ENCODE data around the gene LRRC17. TPM values are rescaled to one million over a fixed set of nuclear protein-coding genes. Genes with fewer than 3 reads are reported as not detected.

The LRRC17 gene, protein sequence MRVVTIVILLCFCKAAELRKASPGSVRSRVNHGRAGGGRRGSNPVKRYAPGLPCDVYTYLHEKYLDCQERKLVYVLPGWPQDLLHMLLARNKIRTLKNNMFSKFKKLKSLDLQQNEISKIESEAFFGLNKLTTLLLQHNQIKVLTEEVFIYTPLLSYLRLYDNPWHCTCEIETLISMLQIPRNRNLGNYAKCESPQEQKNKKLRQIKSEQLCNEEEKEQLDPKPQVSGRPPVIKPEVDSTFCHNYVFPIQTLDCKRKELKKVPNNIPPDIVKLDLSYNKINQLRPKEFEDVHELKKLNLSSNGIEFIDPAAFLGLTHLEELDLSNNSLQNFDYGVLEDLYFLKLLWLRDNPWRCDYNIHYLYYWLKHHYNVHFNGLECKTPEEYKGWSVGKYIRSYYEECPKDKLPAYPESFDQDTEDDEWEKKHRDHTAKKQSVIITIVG
- total RNA-seq = 100 to 1,000 TPM in 1 of 7 donors, 10 to 100 TPM in 6; 32.2 to 145 (median 60.4) TPM
- polyA plus RNA-seq = 100 to 1,000 TPM in 1 of 2 donors, 10 to 100 TPM in 1; 34.4 to 102 TPM
- long read RNA-seq, donor 1, transcript LRRC17-202 (4 exons, 1,963 nt) = major isoform, 107 of 170 reads
- long read RNA-seq, donor 1, transcript LRRC17-201 (5 exons, 2,002 nt) = minor isoform, 6 of 170 reads
- long read RNA-seq, donor 1, partial matches to known transcripts = 53 of 170 reads
- long read RNA-seq, donor 1, other reads (novel, unspliced or antisense) = 4 of 170 reads
- long read RNA-seq, donor 2, transcript LRRC17-202 (4 exons, 1,963 nt) = major isoform, 14 of 47 reads
- long read RNA-seq, donor 2, partial matches to known transcripts = 27 of 47 reads
- long read RNA-seq, donor 2, other reads (novel, unspliced or antisense) = 0 of 47 reads
- long read RNA-seq, donor 3, transcript LRRC17-202 (4 exons, 1,963 nt) = major isoform, 28 of 30 reads
- long read RNA-seq, donor 3, partial matches to known transcripts = 0 of 30 reads
- long read RNA-seq, donor 3, other reads (novel, unspliced or antisense) = 1 of 30 reads

DNA sequence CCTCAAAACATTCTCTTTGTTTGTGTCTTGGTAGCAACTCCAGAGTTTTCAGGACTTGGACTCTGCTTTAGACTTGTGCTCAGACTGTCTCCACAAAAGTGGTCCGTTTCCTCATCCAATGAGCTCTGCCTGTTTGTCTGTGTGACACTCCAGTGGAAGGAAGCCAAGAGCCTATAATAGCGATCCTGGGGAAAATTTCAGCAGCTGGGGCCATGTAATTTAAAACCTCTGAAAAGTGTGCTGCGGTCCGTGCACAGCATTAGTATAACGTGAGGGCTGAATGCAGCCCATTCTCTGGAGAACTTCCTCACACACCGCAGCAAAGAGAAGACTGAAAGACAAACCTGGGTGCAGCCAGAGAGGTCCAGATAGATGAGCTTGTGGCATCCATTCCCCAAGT lies at the start of gene LRRC17:
LRRC17 (plus strand) TSS at position 259 of the 400 bp plus-strand sequence. CDS start 20,914 bp downstream, outside the sequence.
- DNase-seq = peak; percentile 50 to 65 (median 53)
- Histone ChIP-seq H3K9me3 (no peaks in the 10 kb centered on the region), H3K27me3 (no peaks in the 10 kb centered on the region), H3K27ac (peak within 1 kb of the TSS; percentile 65 to 82), H3K36me3 (no peaks in the 10 kb centered on the region), H3K4me3 (peak within 1 kb of the TSS; percentile 36), H3K4me1 (ENCODE audit: insufficient read depth) (peaks cover 6% of the 10 kb centered on the region)
- 0 to 4% (median 2%) methylated on average over 6 of the region's 6 CpGs for WGBS, 3 donors
- intact Hi-C loops (cut with DNase I) = loop anchor here in 1 of 4 donors (10.0 kb wide), 1 partner anchor 142 kb away; no protein-coding TSS in a partner anchor
- TF ChIP-seq POLR2A (IDR thresholded peaks at IDR 0.05) = no peak
- TF ChIP-seq, protein P1, sequence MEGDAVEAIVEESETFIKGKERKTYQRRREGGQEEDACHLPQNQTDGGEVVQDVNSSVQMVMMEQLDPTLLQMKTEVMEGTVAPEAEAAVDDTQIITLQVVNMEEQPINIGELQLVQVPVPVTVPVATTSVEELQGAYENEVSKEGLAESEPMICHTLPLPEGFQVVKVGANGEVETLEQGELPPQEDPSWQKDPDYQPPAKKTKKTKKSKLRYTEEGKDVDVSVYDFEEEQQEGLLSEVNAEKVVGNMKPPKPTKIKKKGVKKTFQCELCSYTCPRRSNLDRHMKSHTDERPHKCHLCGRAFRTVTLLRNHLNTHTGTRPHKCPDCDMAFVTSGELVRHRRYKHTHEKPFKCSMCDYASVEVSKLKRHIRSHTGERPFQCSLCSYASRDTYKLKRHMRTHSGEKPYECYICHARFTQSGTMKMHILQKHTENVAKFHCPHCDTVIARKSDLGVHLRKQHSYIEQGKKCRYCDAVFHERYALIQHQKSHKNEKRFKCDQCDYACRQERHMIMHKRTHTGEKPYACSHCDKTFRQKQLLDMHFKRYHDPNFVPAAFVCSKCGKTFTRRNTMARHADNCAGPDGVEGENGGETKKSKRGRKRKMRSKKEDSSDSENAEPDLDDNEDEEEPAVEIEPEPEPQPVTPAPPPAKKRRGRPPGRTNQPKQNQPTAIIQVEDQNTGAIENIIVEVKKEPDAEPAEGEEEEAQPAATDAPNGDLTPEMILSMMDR (IDR thresholded peaks at IDR 0.05) = no peak
- no peak for TF ChIP-seq EP300 (IDR thresholded peaks at IDR 0.05)

DNA sequence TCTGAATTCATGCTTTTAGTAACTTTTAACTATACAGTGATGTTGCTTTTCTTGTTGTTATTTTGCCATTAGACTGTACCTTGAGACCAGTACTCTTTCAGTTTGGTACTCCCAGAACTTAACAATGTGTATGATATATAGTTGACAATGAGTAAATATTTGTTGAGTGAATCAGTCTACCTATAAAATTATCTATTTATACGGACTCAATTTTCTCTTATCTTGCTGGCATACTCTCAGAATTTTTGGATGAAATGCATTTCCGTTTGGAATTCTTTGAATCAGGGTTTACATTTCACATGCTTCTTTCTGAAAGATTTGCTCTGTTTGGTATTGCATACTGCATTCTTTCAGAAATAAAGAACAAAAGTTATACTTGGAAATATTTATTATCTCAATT lies 47.8 kb upstream of the LRRC17 start:
- no peaks in the 10 kb centered on the region for H3K9me3 ChIP-seq
- no peak for DNase-seq
- intact Hi-C loops (cut with DNase I) = no loop called here
- H3K4me3 ChIP-seq = no peak overlapping the region
- no peak overlapping the region for H3K27ac ChIP-seq
- H3K4me1 ChIP-seq (ENCODE audit: insufficient read depth) = no peaks in the 10 kb centered on the region
- TF ChIP-seq, protein P1 (IDR thresholded peaks at IDR 0.05) = no peak
- TF ChIP-seq POLR2A (IDR thresholded peaks at IDR 0.05) (no peak), EP300 (IDR thresholded peaks at IDR 0.05) (no peak)
- H3K27me3 ChIP-seq = no peaks in the 10 kb centered on the region
- no peaks in the 10 kb centered on the region for H3K36me3 ChIP-seq
- WGBS, 3 donors = 18 to 35% (median 24%) methylated on average over 2 of the region's 2 CpGs

DNA sequence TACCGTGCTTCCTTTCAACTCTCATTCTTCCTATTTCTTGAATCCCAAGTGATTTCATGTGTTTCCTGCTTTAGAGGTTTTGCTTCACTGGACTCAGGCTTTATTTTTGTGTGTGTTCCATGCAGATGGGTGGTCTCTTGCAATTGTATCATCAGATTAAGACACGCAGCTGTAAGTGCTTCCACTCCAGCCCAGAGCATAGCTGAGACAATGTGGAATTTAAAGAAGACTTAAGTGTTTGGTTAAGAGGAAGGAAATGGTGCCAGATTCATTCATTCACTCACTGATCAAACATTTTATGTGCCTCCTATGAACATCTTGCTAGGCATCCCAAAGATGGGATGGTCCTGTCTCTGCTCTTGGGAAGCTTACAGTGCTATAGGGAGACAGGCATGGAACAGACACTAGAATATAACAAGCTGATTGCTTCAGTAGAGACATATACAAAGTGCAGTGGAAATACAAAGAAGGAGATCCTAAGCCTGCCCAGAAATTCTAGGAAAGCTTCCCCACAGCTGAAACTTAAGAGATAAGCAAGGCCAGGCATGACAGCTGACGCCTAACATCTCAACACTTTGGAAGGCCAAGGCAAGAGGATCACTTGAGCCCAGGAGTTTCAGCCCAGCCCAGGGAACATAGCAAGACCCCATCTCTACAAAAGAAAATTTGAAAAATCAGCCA lies 46.1 kb upstream of the LRRC17 start:
- DNase-seq = no peak
- Histone ChIP-seq H3K36me3 (no peaks in the 10 kb centered on the region), H3K27ac (no peak overlapping the region), H3K4me1 (ENCODE audit: insufficient read depth) (no peaks in the 10 kb centered on the region), H3K27me3 (no peaks in the 10 kb centered on the region), H3K4me3 (no peak overlapping the region), H3K9me3 (no peaks in the 10 kb centered on the region)
- TF ChIP-seq EP300 (IDR thresholded peaks at IDR 0.05) (no peak), POLR2A (IDR thresholded peaks at IDR 0.05) (no peak)
- TF ChIP-seq, protein P1 (IDR thresholded peaks at IDR 0.05) = no peak
- intact Hi-C loops (cut with DNase I) = no loop called here
- 62 to 72% (median 64%) methylated on average over 3 of the region's 3 CpGs for WGBS, 3 donors

DNA sequence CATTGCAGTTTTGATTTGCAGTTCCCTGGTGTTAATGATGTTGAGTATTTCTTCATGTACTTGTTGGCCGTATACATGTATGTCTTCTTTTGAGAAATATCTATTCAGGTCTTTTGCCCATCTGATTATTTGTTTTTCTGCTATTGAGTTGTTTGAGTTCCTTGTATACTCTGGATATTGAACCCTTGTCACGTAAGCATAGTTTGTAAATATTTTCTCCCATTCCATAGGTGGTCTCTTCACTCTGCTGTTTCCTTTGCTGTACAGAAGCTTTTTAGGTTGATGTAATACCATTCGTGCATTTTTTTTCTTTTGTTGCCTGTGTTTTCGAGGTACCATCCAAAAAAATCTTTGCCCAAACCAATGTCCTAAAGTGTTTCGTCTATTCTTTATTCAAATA lies 43.6 kb upstream of the LRRC17 start:
- Histone ChIP-seq H3K4me3 (no peak overlapping the region), H3K27ac (no peak overlapping the region), H3K9me3 (no peaks in the 10 kb centered on the region), H3K36me3 (no peaks in the 10 kb centered on the region), H3K4me1 (ENCODE audit: insufficient read depth) (no peaks in the 10 kb centered on the region), H3K27me3 (no peaks in the 10 kb centered on the region)
- 86 to 97% (median 88%) methylated on average over 5 of the region's 5 CpGs for WGBS, 3 donors
- no peak for DNase-seq
- no peak for TF ChIP-seq EP300 (IDR thresholded peaks at IDR 0.05)
- TF ChIP-seq POLR2A (IDR thresholded peaks at IDR 0.05) = no peak
- intact Hi-C loops (cut with DNase I) = no loop called here
